BLaER1 (cell line): ENCODE data around the gene FBXO10.

ENCODE experiments used
- H3K27ac ChIP-seq: shearing (Covaris generic); formaldehyde crosslinking; 2 replicates; pipeline ENCODE4 v1.8.1; 2022
- H3K27me3 ChIP-seq: shearing (Covaris generic); formaldehyde crosslinking; 2 replicates; pipeline ENCODE4 v1.8.1; 2022
- H3K36me3 ChIP-seq: shearing (Covaris generic); formaldehyde crosslinking; 2 replicates; pipeline ENCODE4 v1.8.1; 2022
- H3K4me1 ChIP-seq: shearing (Covaris generic); formaldehyde crosslinking; 2 replicates; pipeline ENCODE4 v1.8.1; 2022
- H3K4me2 ChIP-seq: shearing (Covaris generic); formaldehyde crosslinking; 2 replicates; pipeline ENCODE4 v1.8.1; 2022
- H3K4me3 ChIP-seq: shearing (Covaris generic); formaldehyde crosslinking; 2 replicates; pipeline ENCODE4 v1.8.1; 2022
- H3K9ac ChIP-seq: shearing (Covaris generic); formaldehyde crosslinking; 2 replicates; pipeline ENCODE4 v1.8.1; 2022
- H3K9me3 ChIP-seq: shearing (Covaris generic); formaldehyde crosslinking; 2 replicates; pipeline ENCODE4 v1.8.1; 2022
- H4K20me1 ChIP-seq: shearing (Covaris generic); formaldehyde crosslinking; 2 replicates; pipeline ENCODE4 v1.8.1; 2022
- Cebpa-rat ChIP-seq: shearing (Covaris generic); IDR thresholded peaks from 2 replicates; pipeline ENCODE4 v1.8.1; 2022

The FBXO10 gene

GRCh38 chr9:37571282-37571681 is 4.9 kb downstream of the FBXO10 start:
- Histone ChIP-seq H3K4me3 (no peak overlapping the region), H3K27ac (no peak overlapping the region), H3K9me3 (no peaks in the 10 kb centered on the region), H3K9ac (no peak overlapping the region), H3K4me1 (peaks cover 19% of the 10 kb centered on the region), H3K27me3 (no peaks in the 10 kb centered on the region), H4K20me1 (peaks cover 9% of the 10 kb centered on the region), H3K36me3 (no peaks in the 10 kb centered on the region), H3K4me2 (no peak overlapping the region)
- no peak for TF ChIP-seq Cebpa-rat

GRCh38 chr9:37566716-37567115 is 9.5 kb downstream of the FBXO10 start:
- Histone ChIP-seq H4K20me1 (no peaks in the 10 kb centered on the region), H3K4me1 (peaks cover 32% of the 10 kb centered on the region), H3K27me3 (no peaks in the 10 kb centered on the region), H3K36me3 (peaks cover 17% of the 10 kb centered on the region), H3K27ac (no peak overlapping the region), H3K4me3 (no peak overlapping the region), H3K9ac (no peak overlapping the region), H3K4me2 (no peak overlapping the region), H3K9me3 (peaks cover 28% of the 10 kb centered on the region)
- TF ChIP-seq Cebpa-rat: no peak

- no peaks in the 10 kb centered on the region for H4K20me1 ChIP-seq
- H3K4me2 ChIP-seq: peak overlapping the region; percentile 81
- no peak overlapping the region for H3K9ac ChIP-seq
- H3K27ac ChIP-seq: 0 out of 2 replicates have a peak overlapping the region, but pooled peaks have one; percentile 24
- H3K27me3 ChIP-seq: no peaks in the 10 kb centered on the region
- TF ChIP-seq Cebpa-rat: no peak
- H3K36me3 ChIP-seq: peaks cover 17% of the 10 kb centered on the region
- H3K9me3 ChIP-seq: peaks cover 28% of the 10 kb centered on the region
- H3K4me3 ChIP-seq: no peak overlapping the region
- H3K4me1 ChIP-seq: peaks cover 38% of the 10 kb centered on the region
Measured at GRCh38 chr9:37565661-37566618, 10.2 kb downstream of the FBXO10 start.

DNA sequence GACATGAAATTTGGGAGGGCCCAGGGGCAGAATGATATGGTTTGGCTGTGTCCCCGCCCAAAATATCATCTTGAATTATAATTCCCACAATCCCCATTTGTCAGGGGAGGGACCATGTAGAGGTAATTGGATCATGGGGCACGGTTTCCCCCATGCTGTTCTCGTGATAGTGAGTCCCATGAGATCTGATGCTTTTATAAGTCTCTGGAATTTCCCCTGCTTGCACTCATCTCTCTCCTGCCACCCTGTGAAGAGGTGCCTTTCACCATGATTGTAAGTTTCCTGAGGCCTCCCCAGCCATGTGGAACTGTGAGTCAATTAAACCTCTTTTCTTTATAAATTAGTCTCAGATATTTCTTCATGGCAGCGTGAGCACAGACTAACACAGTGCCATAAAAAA is 11.3 kb downstream of the FBXO10 start:
- H3K27ac ChIP-seq: no peak overlapping the region
- H3K36me3 ChIP-seq: peaks cover 17% of the 10 kb centered on the region
- no peak overlapping the region for H3K9ac ChIP-seq
- no peaks in the 10 kb centered on the region for H4K20me1 ChIP-seq
- no peaks in the 10 kb centered on the region for H3K27me3 ChIP-seq
- H3K4me3 ChIP-seq: no peak overlapping the region
- TF ChIP-seq Cebpa-rat: no peak
- peaks cover 38% of the 10 kb centered on the region for H3K4me1 ChIP-seq
- peaks cover 28% of the 10 kb centered on the region for H3K9me3 ChIP-seq
- H3K4me2 ChIP-seq: peak overlapping the region; percentile 81; the same call in 1 of the 2 replicates

DNA sequence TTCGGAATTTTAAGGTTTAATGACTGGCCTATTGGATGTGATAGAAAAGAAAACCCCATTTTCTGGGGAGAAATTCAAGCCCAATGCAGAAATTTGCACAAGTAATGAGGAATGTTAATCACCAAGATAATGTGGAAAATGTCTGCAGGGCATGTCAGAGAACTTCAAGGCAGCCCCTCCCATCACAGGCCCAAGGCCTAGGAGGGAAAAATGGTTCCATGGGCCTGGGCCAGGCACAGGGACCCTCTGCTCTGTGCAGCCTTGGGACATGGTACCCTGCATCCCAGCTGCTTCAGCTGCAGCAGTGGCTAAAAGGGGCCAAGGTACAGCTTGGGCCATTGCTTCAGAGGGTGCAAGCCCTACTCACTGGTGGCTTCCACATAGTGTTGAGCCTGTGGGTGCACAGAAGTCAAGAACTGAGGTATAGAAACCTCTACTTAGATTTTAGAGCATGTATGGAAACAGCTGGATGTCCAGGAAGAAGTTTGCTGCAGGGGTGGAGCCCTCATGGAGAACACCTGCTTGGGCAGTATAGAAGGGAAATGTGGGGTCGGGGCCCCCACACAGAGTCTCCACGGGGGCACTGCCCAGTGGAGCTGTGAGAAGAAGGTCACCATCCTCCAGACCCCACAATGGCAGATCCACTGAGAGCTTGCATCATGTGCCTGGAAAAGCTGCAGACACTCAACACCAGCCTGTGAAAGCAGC is 12.2 kb downstream of the FBXO10 start:
- Histone ChIP-seq H3K4me2 (no peak overlapping the region), H3K9ac (no peak overlapping the region), H4K20me1 (no peaks in the 10 kb centered on the region), H3K27ac (no peak overlapping the region), H3K4me1 (peaks cover 38% of the 10 kb centered on the region), H3K27me3 (no peaks in the 10 kb centered on the region), H3K4me3 (peak overlapping the region; percentile 47), H3K9me3 (peaks cover 28% of the 10 kb centered on the region), H3K36me3 (peaks cover 25% of the 10 kb centered on the region)
- no peak for TF ChIP-seq Cebpa-rat

- no peak for TF ChIP-seq Cebpa-rat
- Histone ChIP-seq H3K4me2 (no peak overlapping the region), H4K20me1 (no peaks in the 10 kb centered on the region), H3K36me3 (peaks cover 26% of the 10 kb centered on the region), H3K27ac (no peak overlapping the region), H3K9me3 (peaks cover 28% of the 10 kb centered on the region), H3K27me3 (no peaks in the 10 kb centered on the region), H3K9ac (no peak overlapping the region), H3K4me1 (peaks cover 43% of the 10 kb centered on the region), H3K4me3 (no peak overlapping the region)
Measured at GRCh38 chr9:37562826-37563225, 13.4 kb downstream of the FBXO10 start.

DNA sequence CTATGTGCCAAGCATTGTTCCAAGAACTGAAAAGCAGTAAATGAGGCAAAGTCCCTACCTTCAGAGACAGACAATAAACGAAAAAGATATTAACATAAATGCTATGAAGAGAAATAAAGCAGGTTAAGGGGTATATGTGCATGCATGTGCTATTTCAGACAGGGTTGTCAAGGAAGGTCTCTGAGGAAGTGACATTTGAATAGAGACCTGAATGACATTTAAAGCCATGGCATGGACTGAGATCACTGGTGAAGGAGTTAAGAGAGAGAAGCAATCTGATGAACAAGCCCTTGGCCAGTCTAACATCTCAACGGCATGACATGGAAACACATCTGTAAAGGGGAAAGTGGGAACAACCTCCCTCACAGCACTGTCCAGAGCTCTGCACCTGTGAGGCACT is 14.5 kb downstream of the FBXO10 start:
- Histone ChIP-seq H3K36me3 (peaks cover 26% of the 10 kb centered on the region), H3K9me3 (peaks cover 28% of the 10 kb centered on the region), H3K27ac (no peak overlapping the region), H3K9ac (no peak overlapping the region), H3K4me1 (peaks cover 48% of the 10 kb centered on the region), H3K4me2 (peak overlapping the region; percentile 10; the same call in 1 of the 2 replicates), H4K20me1 (no peaks in the 10 kb centered on the region), H3K4me3 (no peak overlapping the region), H3K27me3 (no peaks in the 10 kb centered on the region)
- TF ChIP-seq Cebpa-rat: no peak

- no peaks in the 10 kb centered on the region for H4K20me1 ChIP-seq
- no peak overlapping the region for H3K4me2 ChIP-seq
- H3K9ac ChIP-seq: no peak overlapping the region
- H3K36me3 ChIP-seq: peaks cover 26% of the 10 kb centered on the region
- H3K27me3 ChIP-seq: no peaks in the 10 kb centered on the region
- no peak overlapping the region for H3K4me3 ChIP-seq
- peaks cover 33% of the 10 kb centered on the region for H3K4me1 ChIP-seq
- no peak overlapping the region for H3K27ac ChIP-seq
- peaks cover 23% of the 10 kb centered on the region for H3K9me3 ChIP-seq
- TF ChIP-seq Cebpa-rat: no peak
Measured at GRCh38 chr9:37559855-37560592, 16.2 kb downstream of the FBXO10 start.

GRCh38 chr9:37559125-37559524 is 17.1 kb downstream of the FBXO10 start:
- H4K20me1 ChIP-seq: no peaks in the 10 kb centered on the region
- H3K27me3 ChIP-seq: no peaks in the 10 kb centered on the region
- peaks cover 14% of the 10 kb centered on the region for H3K9me3 ChIP-seq
- H3K4me2 ChIP-seq: no peak overlapping the region
- no peak overlapping the region for H3K9ac ChIP-seq
- no peak for TF ChIP-seq Cebpa-rat
- H3K27ac ChIP-seq: no peak overlapping the region
- H3K4me3 ChIP-seq: no peak overlapping the region
- peaks cover 31% of the 10 kb centered on the region for H3K4me1 ChIP-seq
- peaks cover 18% of the 10 kb centered on the region for H3K36me3 ChIP-seq
